ENCODE data around the gene GRAP2. TPM values are rescaled to one million over a fixed set of nuclear protein-coding genes. Genes with fewer than 3 reads are reported as not detected.

Gene GRAP2
- total RNA-seq, 1 experiment from 2014 or later, result 0.26 TPM

- peak; percentile 98 for DNase-seq (ENCODE audit: low read depth)
Measured at GRCh38 chr22:39960791-39961746, 60.2 kb downstream of the GRAP2 start.

GRCh38 chr22:39962071-39962470 lies 61.2 kb downstream of the GRAP2 start:
- no peak for DNase-seq (ENCODE audit: low read depth)

- no peak for DNase-seq (ENCODE audit: low read depth)
Measured at GRCh38 chr22:39965748-39966147, 64.9 kb downstream of the GRAP2 start.

- DNase-seq (ENCODE audit: low read depth), result no peak
Measured at GRCh38 chr22:39966470-39966869, 65.6 kb downstream of the GRAP2 start.

GRCh38 chr22:39967103-39967829 lies 66.4 kb downstream of the GRAP2 start:
- DNase-seq (ENCODE audit: low read depth), result peak; percentile 68

GRCh38 chr22:39967996-39968972 lies 67.4 kb downstream of the GRAP2 start:
- DNase-seq (ENCODE audit: low read depth), result no peak

GRCh38 chr22:39970742-39971141 lies 69.9 kb downstream of the GRAP2 start:
- DNase-seq (ENCODE audit: low read depth), result no peak

- no peak for DNase-seq (ENCODE audit: low read depth)
Measured at GRCh38 chr22:39972641-39973040, 71.8 kb downstream of the GRAP2 start.

GRCh38 chr22:39973656-39974055 lies 72.8 kb downstream of the GRAP2 start:
- DNase-seq (ENCODE audit: low read depth), result no peak

GRCh38 chr22:39974065-39974464 lies 73.2 kb downstream of the GRAP2 start:
- DNase-seq (ENCODE audit: low read depth), result no peak

GRCh38 chr22:39979048-39979447 lies 78.2 kb downstream of the GRAP2 start:
- DNase-seq (ENCODE audit: low read depth), result no peak

- no peak for DNase-seq (ENCODE audit: low read depth)
Measured at GRCh38 chr22:39979458-39979857, 78.6 kb downstream of the GRAP2 start.

- DNase-seq (ENCODE audit: low read depth), result no peak
Measured at GRCh38 chr22:39980596-39980995, 79.7 kb downstream of the GRAP2 start.

- no peak for DNase-seq (ENCODE audit: low read depth)
Measured at GRCh38 chr22:39983346-39983745, 82.5 kb downstream of the GRAP2 start.

- DNase-seq (ENCODE audit: low read depth), result no peak
Measured at GRCh38 chr22:39984006-39984405, 83.1 kb downstream of the GRAP2 start.

- DNase-seq (ENCODE audit: low read depth), result no peak
Measured at GRCh38 chr22:39984746-39985145, 83.9 kb downstream of the GRAP2 start.

GRCh38 chr22:39985383-39986035 lies 84.6 kb downstream of the GRAP2 start:
- no peak for DNase-seq (ENCODE audit: low read depth)

GRCh38 chr22:39988386-39989114 lies 87.7 kb downstream of the GRAP2 start:
- DNase-seq (ENCODE audit: low read depth), result no peak

- no peak for DNase-seq (ENCODE audit: low read depth)
Measured at GRCh38 chr22:39989633-39990032, 88.7 kb downstream of the GRAP2 start.

- no peak for DNase-seq (ENCODE audit: low read depth)
Measured at GRCh38 chr22:39990686-39991085, 89.8 kb downstream of the GRAP2 start.

Measured in HT1080 (cell line).